ENCODE measurements around the gene TTC34. TPM values are rescaled to one million over a fixed set of nuclear protein-coding genes. Genes with fewer than 3 reads are reported as not detected.
"Not testable (repeated sequence)": the region's sequence is repeated elsewhere in the genome, so short reads cannot be mapped to it uniquely, and the experiment has no call there.

Gene TTC34
- total and polyA plus RNA-seq, 2 of the 13 experiments (the other 11 are each of a cell fraction or from before 2014, with no cell fraction given) = 0.07 to 0.11 TPM

- H3K4me3 ChIP-seq (replicated peaks in 1 of 3; ENCODE audit: insufficient read depth in 1 of 3, low read depth in 2 of 3, low read length in 3 of 3); CTCF ChIA-PET (ENCODE audit: low intra/inter-chr PET ratio, low total read pairs); intact Hi-C loops (cut with micrococcal nuclease; ENCODE audit: unreplicated experiment): not testable (repeated sequence)
Observed at GRCh38 chr1:2688336-2688665, 113.2 kb downstream of the TTC34 start.

GRCh38 chr1:2687638-2688335 lies 113.7 kb downstream of the TTC34 start:
- CTCF ChIA-PET (ENCODE audit: low intra/inter-chr PET ratio, low total read pairs); in situ Hi-C loops (cut with HindIII; ENCODE audit: extremely low pct_ligation_motif_present, low pct_unique_long_range_greater_than_20kb): not testable (repeated sequence)

More at GRCh38 chr1:2688336-2688665, 113.2 kb downstream of the TTC34 start:
- H3K4me1 ChIP-seq (ENCODE audit: insufficient read depth, low read length); POLR2A ChIA-PET; H3K27me3 ChIP-seq (ENCODE audit: control insufficient read depth in 1 of 2, insufficient read depth in 2 of 2, low read length in 2 of 2); H3K79me2 ChIP-seq (ENCODE audit: insufficient read depth, low read length); H3K9ac ChIP-seq (ENCODE audit: insufficient read depth, low read depth, low read length); H4K20me1 ChIP-seq (ENCODE audit: insufficient read depth, low read length); FAIRE-seq; BruUV-seq (replicated peaks); H3K36me3 ChIP-seq (replicated peaks in 1 of 2; ENCODE audit: control insufficient read depth in 1 of 2, insufficient read depth in 2 of 2, low read length in 2 of 2); H3K9me3 ChIP-seq (ENCODE audit: low read length); ATAC-seq; H3K4me2 ChIP-seq (ENCODE audit: low read depth, low read length); H2AFZ ChIP-seq (ENCODE audit: low read length); in situ Hi-C loops (cut with HindIII; ENCODE audit: extremely low pct_ligation_motif_present, low pct_unique_long_range_greater_than_20kb); H3K27ac ChIP-seq (ENCODE audit: extremely low read length, insufficient read depth, low read length); DNase-seq (ENCODE audit: low spot score): not testable (repeated sequence)
- 0% methylated on average over 2 of the region's 11 CpGs for WGBS (ENCODE audit: low lambda C conversion rate)

DNA sequence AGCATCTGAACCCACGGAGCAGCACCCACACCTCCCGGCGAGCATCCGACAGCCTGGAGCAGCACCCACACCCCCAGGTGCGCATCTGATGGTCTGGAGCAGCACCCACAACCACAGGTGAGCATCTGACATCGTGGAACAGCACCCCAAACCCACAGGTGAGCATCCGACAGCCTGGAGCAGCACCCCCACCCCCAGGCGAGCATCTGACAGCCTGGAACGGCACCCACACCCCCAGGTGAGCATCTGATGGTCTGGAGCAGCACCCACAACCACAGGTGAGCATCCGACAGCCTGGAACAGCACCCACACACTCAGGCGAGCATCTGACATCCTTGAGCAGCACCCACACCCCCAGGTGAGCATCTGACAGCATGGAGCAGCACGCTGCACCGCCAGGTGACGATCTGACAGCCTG lies 114.3 kb downstream of the TTC34 start:
- intact Hi-C loops (cut with micrococcal nuclease; ENCODE audit: unreplicated experiment); H3K9me3 ChIP-seq (ENCODE audit: low read length); H2AFZ ChIP-seq (ENCODE audit: low read length); CTCF ChIA-PET (ENCODE audit: low intra/inter-chr PET ratio, low total read pairs); H3K79me2 ChIP-seq (ENCODE audit: insufficient read depth, low read length); ATAC-seq; DNase-seq (ENCODE audit: low spot score); H4K20me1 ChIP-seq (ENCODE audit: insufficient read depth, low read length); H3K4me1 ChIP-seq (ENCODE audit: insufficient read depth, low read length); H3K36me3 ChIP-seq (replicated peaks in 1 of 2; ENCODE audit: control insufficient read depth in 1 of 2, insufficient read depth in 2 of 2, low read length in 2 of 2); H3K27me3 ChIP-seq (ENCODE audit: control insufficient read depth in 1 of 2, insufficient read depth in 2 of 2, low read length in 2 of 2); H3K4me2 ChIP-seq (ENCODE audit: low read depth, low read length); H3K9ac ChIP-seq (ENCODE audit: insufficient read depth, low read depth, low read length); H3K27ac ChIP-seq (ENCODE audit: extremely low read length, insufficient read depth, low read length); H3K4me3 ChIP-seq (replicated peaks in 1 of 3; ENCODE audit: insufficient read depth in 1 of 3, low read depth in 2 of 3, low read length in 3 of 3); POLR2A ChIA-PET; FAIRE-seq; in situ Hi-C loops (cut with HindIII; ENCODE audit: extremely low pct_ligation_motif_present, low pct_unique_long_range_greater_than_20kb); BruUV-seq (replicated peaks): not testable (repeated sequence)
- WGBS (ENCODE audit: low lambda C conversion rate) = 0% methylated on average over 1 of the region's 14 CpGs

More at GRCh38 chr1:2687638-2688335, 113.7 kb downstream of the TTC34 start:
- intact Hi-C loops (cut with micrococcal nuclease; ENCODE audit: unreplicated experiment); H3K4me1 ChIP-seq (ENCODE audit: insufficient read depth, low read length); BruUV-seq (replicated peaks); H3K36me3 ChIP-seq (replicated peaks in 1 of 2; ENCODE audit: control insufficient read depth in 1 of 2, insufficient read depth in 2 of 2, low read length in 2 of 2); H4K20me1 ChIP-seq (ENCODE audit: insufficient read depth, low read length); H3K27ac ChIP-seq (ENCODE audit: extremely low read length, insufficient read depth, low read length); H3K9me3 ChIP-seq (ENCODE audit: low read length); H2AFZ ChIP-seq (ENCODE audit: low read length); DNase-seq (ENCODE audit: low spot score); POLR2A ChIA-PET; H3K27me3 ChIP-seq (ENCODE audit: control insufficient read depth in 1 of 2, insufficient read depth in 2 of 2, low read length in 2 of 2); H3K4me2 ChIP-seq (ENCODE audit: low read depth, low read length); FAIRE-seq; H3K9ac ChIP-seq (ENCODE audit: insufficient read depth, low read depth, low read length); ATAC-seq; H3K4me3 ChIP-seq (replicated peaks in 1 of 3; ENCODE audit: insufficient read depth in 1 of 3, low read depth in 2 of 3, low read length in 3 of 3); H3K79me2 ChIP-seq (ENCODE audit: insufficient read depth, low read length): not testable (repeated sequence)
- 0% methylated on average over 8 of the region's 17 CpGs for WGBS (ENCODE audit: low lambda C conversion rate)

GRCh38 chr1:2686091-2686863 lies 115.2 kb downstream of the TTC34 start:
- H2AFZ ChIP-seq (ENCODE audit: low read length); ATAC-seq; in situ Hi-C loops (cut with HindIII; ENCODE audit: extremely low pct_ligation_motif_present, low pct_unique_long_range_greater_than_20kb); H3K36me3 ChIP-seq (replicated peaks in 1 of 2; ENCODE audit: control insufficient read depth in 1 of 2, insufficient read depth in 2 of 2, low read length in 2 of 2); BruUV-seq (replicated peaks); FAIRE-seq; DNase-seq (ENCODE audit: low spot score); H3K9me3 ChIP-seq (ENCODE audit: low read length); H3K4me1 ChIP-seq (ENCODE audit: insufficient read depth, low read length); H3K4me2 ChIP-seq (ENCODE audit: low read depth, low read length); CTCF ChIA-PET (ENCODE audit: low intra/inter-chr PET ratio, low total read pairs); intact Hi-C loops (cut with micrococcal nuclease; ENCODE audit: unreplicated experiment); H4K20me1 ChIP-seq (ENCODE audit: insufficient read depth, low read length); H3K79me2 ChIP-seq (ENCODE audit: insufficient read depth, low read length); H3K27ac ChIP-seq (ENCODE audit: extremely low read length, insufficient read depth, low read length); H3K4me3 ChIP-seq (replicated peaks in 1 of 3; ENCODE audit: insufficient read depth in 1 of 3, low read depth in 2 of 3, low read length in 3 of 3); POLR2A ChIA-PET; H3K27me3 ChIP-seq (ENCODE audit: control insufficient read depth in 1 of 2, insufficient read depth in 2 of 2, low read length in 2 of 2); H3K9ac ChIP-seq (ENCODE audit: insufficient read depth, low read depth, low read length): not testable (repeated sequence)
- 0% methylated on average over 13 of the region's 23 CpGs for WGBS (ENCODE audit: low lambda C conversion rate)

Measured in HepG2 (cell line).